NCI-H345 (cell line): ENCODE data around the gene KIF24.
"Not testable (repeated sequence)": the region's sequence is repeated elsewhere in the genome, so short reads cannot be mapped to it uniquely, and the experiment has no call there.

Experiments used
- DNase-seq: peaks from one replicate; lab custom pipeline; 2025; lab: John Stamatoyannopoulos, UW

The KIF24 gene, protein sequence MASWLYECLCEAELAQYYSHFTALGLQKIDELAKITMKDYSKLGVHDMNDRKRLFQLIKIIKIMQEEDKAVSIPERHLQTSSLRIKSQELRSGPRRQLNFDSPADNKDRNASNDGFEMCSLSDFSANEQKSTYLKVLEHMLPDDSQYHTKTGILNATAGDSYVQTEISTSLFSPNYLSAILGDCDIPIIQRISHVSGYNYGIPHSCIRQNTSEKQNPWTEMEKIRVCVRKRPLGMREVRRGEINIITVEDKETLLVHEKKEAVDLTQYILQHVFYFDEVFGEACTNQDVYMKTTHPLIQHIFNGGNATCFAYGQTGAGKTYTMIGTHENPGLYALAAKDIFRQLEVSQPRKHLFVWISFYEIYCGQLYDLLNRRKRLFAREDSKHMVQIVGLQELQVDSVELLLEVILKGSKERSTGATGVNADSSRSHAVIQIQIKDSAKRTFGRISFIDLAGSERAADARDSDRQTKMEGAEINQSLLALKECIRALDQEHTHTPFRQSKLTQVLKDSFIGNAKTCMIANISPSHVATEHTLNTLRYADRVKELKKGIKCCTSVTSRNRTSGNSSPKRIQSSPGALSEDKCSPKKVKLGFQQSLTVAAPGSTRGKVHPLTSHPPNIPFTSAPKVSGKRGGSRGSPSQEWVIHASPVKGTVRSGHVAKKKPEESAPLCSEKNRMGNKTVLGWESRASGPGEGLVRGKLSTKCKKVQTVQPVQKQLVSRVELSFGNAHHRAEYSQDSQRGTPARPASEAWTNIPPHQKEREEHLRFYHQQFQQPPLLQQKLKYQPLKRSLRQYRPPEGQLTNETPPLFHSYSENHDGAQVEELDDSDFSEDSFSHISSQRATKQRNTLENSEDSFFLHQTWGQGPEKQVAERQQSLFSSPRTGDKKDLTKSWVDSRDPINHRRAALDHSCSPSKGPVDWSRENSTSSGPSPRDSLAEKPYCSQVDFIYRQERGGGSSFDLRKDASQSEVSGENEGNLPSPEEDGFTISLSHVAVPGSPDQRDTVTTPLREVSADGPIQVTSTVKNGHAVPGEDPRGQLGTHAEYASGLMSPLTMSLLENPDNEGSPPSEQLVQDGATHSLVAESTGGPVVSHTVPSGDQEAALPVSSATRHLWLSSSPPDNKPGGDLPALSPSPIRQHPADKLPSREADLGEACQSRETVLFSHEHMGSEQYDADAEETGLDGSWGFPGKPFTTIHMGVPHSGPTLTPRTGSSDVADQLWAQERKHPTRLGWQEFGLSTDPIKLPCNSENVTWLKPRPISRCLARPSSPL (N-terminal part only)

DNA sequence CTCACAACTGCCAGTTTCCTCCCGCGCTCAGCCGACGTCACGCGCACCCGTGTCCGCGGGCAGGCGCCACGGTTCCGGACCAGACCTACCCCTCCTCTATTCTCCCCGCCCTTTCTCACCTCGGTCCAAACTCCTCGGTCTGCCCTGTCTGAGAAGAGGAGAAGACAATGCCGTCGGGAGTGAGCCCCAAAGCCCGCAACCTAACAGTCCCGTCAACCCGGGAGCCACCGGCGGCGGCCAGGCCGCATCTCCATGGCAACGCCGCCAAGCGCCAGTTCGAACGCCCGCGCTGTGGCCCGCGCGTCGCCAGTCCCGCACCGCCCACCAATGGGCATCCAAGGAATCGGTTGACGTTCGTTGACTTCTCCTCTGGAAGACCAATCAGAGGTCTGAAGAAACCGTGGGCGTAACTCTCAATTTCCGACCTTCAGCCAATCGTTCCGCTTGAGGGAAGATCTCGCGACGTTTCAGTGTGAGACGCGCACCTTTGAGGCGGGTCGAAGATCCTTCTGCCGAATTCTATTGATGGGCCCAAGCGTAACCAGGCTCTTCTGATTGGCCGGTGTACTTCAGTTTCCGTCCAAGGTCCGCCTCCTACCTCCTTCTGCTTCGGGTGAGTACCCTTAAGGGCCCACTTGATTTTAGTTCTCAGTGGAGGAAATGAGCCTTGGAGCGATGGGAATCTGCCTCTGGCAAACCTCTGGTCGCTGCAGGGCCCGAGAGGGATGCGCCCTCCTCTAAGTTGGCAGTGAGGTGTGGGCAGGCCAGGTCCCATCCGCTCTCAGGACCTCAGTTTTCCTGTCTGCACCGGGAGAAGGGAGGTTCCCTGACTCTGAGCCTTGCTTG is at the start of gene KIF24, which contains the start of gene NUDT2:
Gene KIF24 (minus strand): TSS at position 282 of the 846 bp plus-strand sequence. CDS start 17,922 bp downstream, outside the sequence.
Gene NUDT2 (plus strand): TSS at position 583 of the 846 bp plus-strand sequence. CDS start 9,471 bp downstream, outside the sequence.
- DNase-seq, result peak; percentile 100

- no peak for DNase-seq
Observed at GRCh38 chr9:34378376-34379060, 49.5 kb upstream of the KIF24 start.

GRCh38 chr9:34377404-34377746 is 48.3 kb upstream of the KIF24 start:
- no peak for DNase-seq

- peak; percentile 99 for DNase-seq
Observed at GRCh38 chr9:34376596-34377403, 47.7 kb upstream of the KIF24 start, which contains the start of gene MYORG. Gene MYORG (minus strand): TSS chr9:34376898. CDS start chr9:34372943, 3,955 bp downstream.

- DNase-seq, result peak; percentile 38
Observed at GRCh38 chr9:34375901-34376595, 47.0 kb upstream of the KIF24 start.

GRCh38 chr9:34374905-34375552 is 46.0 kb upstream of the KIF24 start:
- no peak for DNase-seq

GRCh38 chr9:34374339-34374738 is 45.3 kb upstream of the KIF24 start:
- DNase-seq, result no peak

DNA sequence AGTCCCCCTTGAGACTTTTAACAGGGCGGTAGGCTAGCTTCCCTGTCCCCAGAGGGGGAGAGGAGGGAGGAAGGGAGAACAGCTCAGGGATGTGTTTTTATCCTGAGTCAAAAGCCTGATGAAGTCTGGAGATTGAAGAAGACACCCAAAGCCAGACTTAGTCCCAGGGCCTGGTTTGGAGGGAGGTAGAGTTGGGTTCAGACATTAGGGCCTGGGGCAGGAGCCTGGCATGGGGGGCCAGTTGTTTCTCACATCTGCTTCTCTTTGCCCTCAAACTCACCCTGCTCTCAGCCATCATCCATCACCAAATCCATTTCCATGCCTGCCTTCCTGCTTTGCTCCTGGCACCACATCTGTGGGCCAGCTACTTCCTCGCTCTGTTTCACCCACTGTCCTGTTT is 44.7 kb upstream of the KIF24 start:
- DNase-seq, result no peak

GRCh38 chr9:34372467-34373011 is 43.5 kb upstream of the KIF24 start:
- DNase-seq, result no peak

GRCh38 chr9:34371886-34372466 is 42.9 kb upstream of the KIF24 start:
- DNase-seq, result no peak

DNA sequence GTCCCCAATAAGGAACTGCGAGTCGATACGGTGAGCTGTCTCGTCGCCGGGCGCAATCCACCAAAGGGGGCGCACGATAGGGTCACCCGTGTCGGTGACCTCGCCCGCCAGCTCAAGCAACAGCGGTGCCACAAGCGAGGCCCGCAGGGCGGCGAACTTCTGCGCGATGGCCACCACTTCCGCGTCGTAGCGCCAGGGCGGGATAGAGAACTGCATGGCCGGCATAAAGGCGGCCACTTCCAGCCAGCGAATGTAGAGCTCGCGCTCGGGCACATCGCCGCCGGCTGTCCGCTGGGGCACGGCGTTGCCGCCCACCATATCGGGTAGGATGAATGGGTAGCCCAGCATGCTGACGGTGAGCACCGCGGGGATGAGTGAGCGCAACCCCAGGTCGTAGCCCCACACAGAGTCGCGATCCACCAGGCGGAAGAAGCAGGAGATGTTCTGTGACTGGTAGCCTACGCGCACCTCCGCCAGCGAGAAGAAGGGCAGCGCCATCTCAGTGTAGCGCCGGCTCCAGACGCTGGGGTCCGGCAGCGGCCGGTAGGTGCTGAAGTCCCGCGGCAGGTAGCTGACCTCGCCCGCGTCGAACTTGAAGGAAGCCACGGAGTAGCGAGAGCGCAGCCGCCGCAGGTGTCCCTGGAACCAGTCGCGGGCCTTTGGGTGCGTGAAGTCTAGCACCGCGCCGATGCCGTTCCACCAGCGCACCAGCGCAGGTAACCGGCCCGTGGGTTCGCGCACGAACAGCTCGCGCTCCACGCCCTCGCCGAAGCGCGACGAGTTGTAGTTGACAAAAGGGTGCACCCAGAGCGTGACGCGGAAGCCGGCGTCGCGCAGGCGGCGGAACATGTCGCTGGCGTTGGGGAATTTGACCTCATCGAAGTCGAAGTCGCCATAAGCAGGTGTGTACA is 42.2 kb upstream of the KIF24 start:
- no peak for DNase-seq

DNA sequence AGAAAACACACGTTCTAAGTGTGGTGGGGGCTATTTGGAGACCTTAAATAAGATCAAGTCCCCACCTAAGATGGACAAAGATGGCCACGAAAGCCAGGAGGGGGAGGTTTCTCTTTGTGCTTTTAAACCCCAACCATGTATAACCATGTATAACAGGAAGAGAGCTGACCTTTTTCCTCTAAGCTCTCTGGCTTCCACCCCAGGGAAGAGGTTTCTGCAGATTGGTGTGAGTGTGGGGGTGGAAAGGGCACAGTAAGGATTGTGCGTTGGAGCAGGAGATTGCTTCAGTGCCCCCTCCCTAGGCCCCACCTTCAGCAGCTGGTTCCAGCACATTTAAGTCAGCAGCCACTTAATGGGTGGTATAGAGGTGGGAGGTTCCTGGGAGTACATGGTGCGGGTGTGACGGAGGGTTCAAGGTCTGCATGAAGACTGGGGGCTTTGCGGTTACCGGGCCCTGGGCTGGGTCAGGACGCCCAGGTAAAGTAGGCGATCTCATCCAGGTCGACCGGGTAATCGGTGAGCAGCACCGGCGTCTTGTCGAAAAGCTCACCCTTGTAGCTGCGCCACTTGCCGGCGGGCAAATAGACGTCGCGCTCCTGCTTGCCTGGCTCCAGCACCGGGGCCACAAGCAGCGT is 41.4 kb upstream of the KIF24 start:
- no peak for DNase-seq

GRCh38 chr9:34369636-34370035 is 40.6 kb upstream of the KIF24 start:
- no peak for DNase-seq

GRCh38 chr9:34368796-34369195 is 39.7 kb upstream of the KIF24 start:
- DNase-seq, result not testable (repeated sequence)

GRCh38 chr9:34367751-34368410 is 38.8 kb upstream of the KIF24 start:
- DNase-seq, result not testable (repeated sequence)

DNA sequence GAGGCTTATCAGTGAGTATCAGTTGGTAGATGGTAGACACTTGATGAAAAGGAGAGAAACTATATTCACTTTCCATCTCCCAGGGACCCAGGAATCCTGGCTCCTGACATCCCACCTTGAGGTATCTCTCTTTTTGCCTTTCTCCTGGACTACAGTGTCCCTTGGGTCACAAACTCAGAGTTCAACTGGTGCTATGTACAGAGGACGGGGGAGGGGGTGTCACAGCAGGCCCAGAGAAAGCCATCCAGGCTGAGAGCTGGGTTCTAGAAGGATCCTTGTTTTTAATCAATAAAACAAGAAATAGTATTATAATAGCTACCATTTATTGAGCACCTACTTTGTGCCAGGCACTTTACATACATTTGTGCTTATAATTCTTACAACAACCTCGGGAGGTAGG is 37.3 kb upstream of the KIF24 start:
- DNase-seq, result no peak
